ENCODE measurements around the gene AP2M1. TPM values are rescaled to one million over a fixed set of nuclear protein-coding genes. Genes with fewer than 3 reads are reported as not detected.
A peak's percentile ranks its signal among the peaks of the same experiment; 100 is the strongest.
"Not testable (repeated sequence)": the region's sequence is repeated elsewhere in the genome, so short reads cannot be mapped to it uniquely, and the experiment has no call there.

The AP2M1 gene
- total and polyA plus RNA-seq, 8 donors, result 296 to 405 (median 344) TPM

DNA sequence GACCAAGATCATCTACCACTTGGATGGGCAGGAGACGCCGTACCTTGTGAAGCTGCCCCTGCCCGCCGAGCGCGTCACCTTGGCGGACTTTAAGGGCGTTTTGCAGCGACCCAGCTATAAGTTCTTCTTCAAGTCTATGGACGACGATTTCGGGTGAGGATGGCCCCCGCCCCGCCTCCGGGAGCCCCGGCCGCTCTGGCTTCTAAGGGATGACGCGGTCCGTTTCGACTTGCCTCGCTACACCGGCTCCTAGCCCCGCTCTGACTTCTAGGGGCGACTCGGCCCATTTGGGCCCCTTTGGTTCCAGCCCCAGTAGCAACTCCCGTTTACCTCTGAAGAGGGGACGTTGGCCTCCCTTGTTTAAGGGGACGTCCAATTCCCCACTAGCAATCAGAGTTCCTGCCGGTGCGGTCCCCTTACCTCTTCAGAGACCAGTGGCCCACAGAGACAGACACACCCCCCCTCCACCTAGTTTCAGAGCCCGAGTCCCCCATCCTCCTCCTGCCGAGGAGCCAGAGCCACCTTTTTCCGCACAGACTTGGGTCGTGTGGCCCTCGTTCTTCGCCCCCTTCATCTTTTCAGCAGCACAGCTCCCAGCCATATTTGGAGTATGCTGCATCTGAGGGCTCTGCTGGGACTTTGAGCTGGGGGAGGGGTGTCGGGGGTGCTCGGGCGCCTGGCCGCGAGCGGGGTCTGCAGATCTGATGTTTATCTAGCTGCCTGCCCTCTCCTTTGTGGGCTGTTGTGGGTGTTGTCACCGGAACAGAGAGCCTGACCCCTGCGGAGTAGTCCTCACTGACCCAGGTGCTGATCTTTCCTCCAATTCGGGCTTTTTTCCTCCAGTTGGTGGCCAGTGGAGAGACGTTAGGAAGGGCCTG is 18.8 kb upstream of the AP2M1 start:
- ATAC-seq (peak; percentile 16), DNase-seq (peak in 1 of 4 donors; percentile 89)
- TF ChIP-seq CTCF (IDR thresholded peaks at IDR 0.05), result no peak
- no peaks in the 10 kb centered on the region for H3K27me3 ChIP-seq
- intact Hi-C loops (cut with DNase I), result no loop called here
- peaks cover 34 to 53% of the 10 kb centered on the region in 2 donors for H3K4me1 ChIP-seq
- peak overlapping the region; percentile 86 to 91 for H3K27ac ChIP-seq
- no peaks in the 10 kb centered on the region for H3K36me3 ChIP-seq
- no peaks in the 10 kb centered on the region for H3K9me3 ChIP-seq
- peak overlapping the region; percentile 66 to 92 for H3K4me3 ChIP-seq

DNA sequence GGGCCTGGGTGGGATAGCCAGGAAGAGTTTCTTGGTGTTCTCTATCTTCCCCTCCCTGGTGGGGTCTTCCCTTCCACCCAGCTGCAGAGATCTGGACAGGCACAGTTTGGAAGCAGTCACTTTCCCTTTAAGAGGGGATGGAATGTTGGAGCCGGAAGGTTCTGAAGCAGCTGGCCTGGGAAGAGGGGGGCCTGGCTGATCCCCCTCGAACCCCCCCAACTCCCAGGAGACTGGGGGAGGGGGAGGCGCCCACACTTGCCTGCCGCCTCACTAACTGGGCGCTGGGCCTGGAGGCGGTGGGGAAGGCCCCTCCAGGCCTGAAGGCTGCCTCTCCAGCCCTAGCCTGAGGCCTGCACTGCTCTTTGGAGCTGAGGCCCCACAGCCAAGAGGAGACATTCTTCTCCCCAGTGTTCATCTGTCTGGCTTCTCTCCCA is 18.1 kb upstream of the AP2M1 start:
- peaks cover 38 to 60% of the 10 kb centered on the region in 2 donors for H3K4me1 ChIP-seq
- peak; percentile 62 for ATAC-seq

DNA sequence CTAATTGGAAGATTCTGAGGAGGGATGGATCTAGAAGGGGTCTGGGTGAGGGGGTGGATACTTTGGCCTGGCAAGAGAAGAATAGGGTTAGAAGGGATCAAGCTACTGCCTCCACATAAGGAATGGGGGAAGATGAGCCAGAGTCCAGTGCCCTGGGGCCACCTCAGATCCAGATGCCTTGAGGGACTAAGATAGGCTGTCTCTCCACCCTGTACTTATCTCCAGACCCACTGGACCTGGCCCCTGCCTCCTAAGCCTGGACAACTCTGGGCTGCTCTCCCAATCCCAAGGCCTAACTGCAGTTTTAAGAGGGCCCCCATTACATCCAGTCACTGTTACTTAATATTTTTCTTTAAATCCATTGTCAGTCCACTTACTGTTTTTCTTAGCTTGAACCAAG is 17.4 kb upstream of the AP2M1 start:
- Histone ChIP-seq H3K9me3 (no peaks in the 10 kb centered on the region), H3K27ac (peak overlapping the region; percentile 86 to 91), H3K4me3 (peak overlapping the region; percentile 66 to 92), H3K36me3 (no peaks in the 10 kb centered on the region), H3K4me1 (peaks cover 38 to 66% of the 10 kb centered on the region in 2 donors), H3K27me3 (no peaks in the 10 kb centered on the region)
- no peak for ATAC-seq
- no peak for TF ChIP-seq CTCF (IDR thresholded peaks at IDR 0.05)
- no peak for DNase-seq
- intact Hi-C loops (cut with DNase I), result no loop called here

More for the DNA sequence above, 18.1 kb upstream of the AP2M1 start:
- DNase-seq, result peak in 1 of 4 donors; percentile 81
- peak overlapping the region; percentile 66 to 92 for H3K4me3 ChIP-seq
- intact Hi-C loops (cut with DNase I), result no loop called here
- H3K27ac ChIP-seq, result peak overlapping the region; percentile 86 to 91
- TF ChIP-seq CTCF (IDR thresholded peaks at IDR 0.05), result no peak
- H3K9me3 ChIP-seq, result no peaks in the 10 kb centered on the region
- H3K36me3 ChIP-seq, result no peaks in the 10 kb centered on the region
- no peaks in the 10 kb centered on the region for H3K27me3 ChIP-seq

- no peak for TF ChIP-seq CTCF (IDR thresholded peaks at IDR 0.05)
- Histone ChIP-seq H3K4me1 (peaks cover 38 to 66% of the 10 kb centered on the region in 2 donors), H3K36me3 (peaks cover 0 to 10% of the 10 kb centered on the region in 2 donors), H3K27ac (peak overlapping the region in 1 of 2 donors; percentile 28), H3K27me3 (no peaks in the 10 kb centered on the region), H3K4me3 (peak overlapping the region in 1 of 2 donors; percentile 92), H3K9me3 (no peaks in the 10 kb centered on the region)
- ATAC-seq (no peak), DNase-seq (no peak)
- intact Hi-C loops (cut with DNase I), result no loop called here
These were observed 16.3 kb upstream of the AP2M1 start for GRCh38 chr3:184158404-184158803.

GRCh38 chr3:184160456-184160855 is 14.2 kb upstream of the AP2M1 start:
- H3K9me3 ChIP-seq, result no peaks in the 10 kb centered on the region
- peak in 1 of 4 donors; percentile 33 for DNase-seq
- no peak for TF ChIP-seq CTCF (IDR thresholded peaks at IDR 0.05)
- H3K27ac ChIP-seq, result peak overlapping the region; percentile 33 to 59
- intact Hi-C loops (cut with DNase I), result no loop called here
- H3K4me3 ChIP-seq, result no peak overlapping the region
- H3K36me3 ChIP-seq, result peaks cover 0 to 30% of the 10 kb centered on the region in 2 donors
- ATAC-seq, result peak; percentile 47
- no peaks in the 10 kb centered on the region for H3K27me3 ChIP-seq
- peaks cover 33 to 57% of the 10 kb centered on the region in 2 donors for H3K4me1 ChIP-seq

DNA sequence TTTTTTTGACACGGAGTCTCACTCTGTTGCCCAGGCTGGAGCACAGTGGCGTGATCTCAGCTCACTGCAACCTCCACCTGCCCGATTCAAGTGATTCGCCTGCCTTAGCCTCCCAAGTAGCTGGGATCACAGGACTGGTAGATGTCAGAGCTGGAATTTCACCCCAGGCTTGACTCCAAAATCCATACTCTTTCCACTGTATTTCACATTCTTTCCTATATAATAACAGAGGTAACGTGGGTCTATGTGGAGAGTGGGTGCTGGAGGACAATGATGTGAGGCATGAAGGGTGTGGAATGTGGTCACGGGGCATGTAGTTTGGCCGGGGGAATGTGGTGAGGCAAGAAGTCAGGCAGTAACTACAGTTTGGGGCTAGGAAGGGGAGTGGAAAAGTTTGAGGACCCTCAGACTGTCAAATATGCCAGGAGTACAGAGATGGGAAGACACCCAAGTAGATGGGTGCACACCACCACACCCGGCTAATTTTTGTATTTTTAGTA is 12.0 kb upstream of the AP2M1 start:
- H3K4me3 ChIP-seq; H3K27ac ChIP-seq; DNase-seq; H3K27me3 ChIP-seq; ATAC-seq; H3K9me3 ChIP-seq; intact Hi-C loops (cut with DNase I): not testable (repeated sequence)
- Histone ChIP-seq H3K4me1 (peaks cover 24 to 40% of the 10 kb centered on the region in 2 donors), H3K36me3 (peaks cover 0 to 52% of the 10 kb centered on the region in 2 donors)
